ENCODE measurements around the gene ZSCAN23.
"Not testable (repeated sequence)": the region's sequence is repeated elsewhere in the genome, so short reads cannot be mapped to it uniquely, and the experiment has no call there.

Gene ZSCAN23

DNA sequence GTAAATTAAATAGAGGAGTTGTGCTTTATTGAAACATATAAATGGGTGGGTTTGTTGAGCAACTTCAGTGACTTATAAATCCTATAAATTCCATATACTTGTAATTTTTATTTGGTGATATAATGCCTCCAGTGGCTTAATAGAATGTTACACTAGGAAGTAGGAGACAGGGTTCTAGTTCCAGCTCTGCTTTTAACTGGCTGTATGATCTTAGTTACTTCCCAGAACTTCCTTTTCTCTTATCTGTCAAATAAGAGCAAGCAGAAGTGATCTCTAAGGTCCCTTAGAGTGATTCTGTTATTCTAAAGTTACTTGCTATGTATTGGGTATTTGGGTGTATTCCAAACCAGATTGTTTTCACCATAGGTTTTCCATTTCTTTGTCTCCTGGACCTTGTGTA is 10.2 kb downstream of the ZSCAN23 start:
- DNase-seq, result no peak

DNA sequence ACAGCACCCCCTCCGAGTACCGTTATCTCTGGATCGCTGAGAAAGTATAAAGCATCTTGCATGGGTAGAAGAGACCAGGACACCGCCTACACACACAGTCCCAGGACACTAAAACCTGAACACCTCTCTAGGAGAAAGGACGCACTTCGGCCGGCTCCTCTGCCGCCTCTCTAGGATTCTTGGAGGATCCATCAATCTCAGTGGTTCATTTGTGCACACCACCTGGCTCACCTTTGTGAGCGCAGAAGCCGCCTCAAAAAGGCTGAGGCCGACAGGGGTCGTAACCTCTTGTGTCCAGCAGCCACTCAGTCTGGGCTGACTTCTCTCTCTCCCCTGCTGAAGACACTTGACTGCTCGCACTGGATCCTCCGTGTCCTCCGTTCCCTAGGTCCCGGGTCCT is 13.5 kb downstream of the ZSCAN23 start:
- peak; percentile 40 for DNase-seq

DNA sequence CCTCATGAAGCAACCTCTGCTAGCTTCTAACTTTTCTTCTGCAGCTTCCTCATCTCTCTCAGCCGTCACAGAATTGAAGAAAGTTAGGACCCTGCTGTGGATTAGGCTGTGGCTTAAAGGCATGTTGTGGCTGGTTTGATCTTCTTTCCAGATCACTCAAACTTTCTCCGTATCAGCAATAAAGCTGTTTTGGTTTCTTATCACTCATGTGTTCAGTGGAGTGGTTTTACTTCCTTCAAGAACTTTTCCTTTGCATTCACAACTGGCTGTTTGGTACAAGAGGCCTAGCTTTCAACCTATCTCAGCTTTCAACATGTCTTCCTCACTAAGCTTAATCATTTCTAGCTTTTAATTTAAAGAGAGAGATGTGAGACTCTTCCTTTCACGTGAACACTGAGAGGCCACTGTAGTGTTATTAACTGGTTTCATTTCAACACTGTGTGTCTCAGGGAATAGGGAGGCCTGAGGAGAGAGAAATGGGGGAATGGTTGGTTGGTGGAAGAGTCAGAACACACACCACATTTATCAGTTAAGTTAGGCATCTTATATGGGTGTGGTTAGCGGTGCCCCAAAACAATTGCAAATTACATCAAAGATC is 17.2 kb downstream of the ZSCAN23 start:
- DNase-seq, result no peak

DNA sequence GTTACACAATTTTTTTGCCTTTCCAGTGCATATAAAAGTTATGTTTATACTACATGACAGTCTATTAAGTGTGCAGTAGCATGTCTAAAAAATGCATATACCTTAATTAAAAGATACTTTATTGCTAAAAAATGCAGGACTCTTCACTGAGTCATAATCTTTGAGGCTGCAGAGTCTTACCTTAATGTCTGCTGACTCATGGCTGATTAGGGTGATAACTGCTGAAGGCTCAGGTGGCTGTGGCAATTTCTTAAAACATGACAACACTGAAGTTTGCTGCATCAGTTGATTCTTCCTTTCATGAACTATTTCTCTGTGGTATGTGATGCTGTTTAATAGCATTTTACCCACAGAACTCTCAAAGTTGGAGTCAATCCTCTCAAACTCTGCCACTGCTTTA is 19.1 kb downstream of the ZSCAN23 start:
- no peak for DNase-seq

DNA sequence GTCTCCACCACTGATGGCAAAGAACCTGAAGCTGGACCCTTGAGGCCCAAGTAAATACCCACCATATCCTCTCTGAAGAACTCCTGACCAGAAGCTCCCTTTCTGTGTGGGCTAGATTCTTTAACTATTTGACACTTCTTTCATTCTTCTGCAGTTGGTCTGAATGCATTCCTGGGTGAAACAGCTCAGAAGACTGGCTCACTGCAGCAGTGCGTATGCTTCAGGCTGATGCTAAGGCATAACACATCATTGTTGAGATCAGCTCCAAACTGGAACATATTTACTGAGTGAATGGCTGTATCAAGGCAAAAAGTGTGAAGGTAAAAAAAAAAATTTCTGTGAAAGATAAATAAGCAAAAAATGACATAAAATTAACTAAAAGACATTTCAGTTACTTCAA is 19.7 kb downstream of the ZSCAN23 start:
- DNase-seq, result no peak

DNA sequence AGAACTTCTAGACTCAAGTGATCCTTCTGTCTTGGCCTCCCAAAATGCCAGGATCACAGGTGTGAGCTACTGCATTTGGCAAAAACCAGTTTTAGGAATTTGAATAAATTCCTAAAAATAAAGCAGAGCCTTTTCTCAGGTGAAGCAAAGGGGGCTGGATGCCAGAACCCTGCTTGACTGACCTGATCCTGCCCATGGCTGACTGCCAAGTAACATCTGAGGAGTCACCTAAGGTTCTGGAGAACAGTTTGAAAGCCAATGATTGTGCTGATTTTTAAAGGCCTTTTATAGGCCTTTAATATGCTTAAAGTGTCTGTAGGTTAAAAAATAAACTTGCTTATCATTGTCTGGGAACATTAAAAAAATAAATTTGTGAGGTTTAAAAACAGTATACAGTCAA is 29.6 kb downstream of the ZSCAN23 start:
- no peak for DNase-seq

DNA sequence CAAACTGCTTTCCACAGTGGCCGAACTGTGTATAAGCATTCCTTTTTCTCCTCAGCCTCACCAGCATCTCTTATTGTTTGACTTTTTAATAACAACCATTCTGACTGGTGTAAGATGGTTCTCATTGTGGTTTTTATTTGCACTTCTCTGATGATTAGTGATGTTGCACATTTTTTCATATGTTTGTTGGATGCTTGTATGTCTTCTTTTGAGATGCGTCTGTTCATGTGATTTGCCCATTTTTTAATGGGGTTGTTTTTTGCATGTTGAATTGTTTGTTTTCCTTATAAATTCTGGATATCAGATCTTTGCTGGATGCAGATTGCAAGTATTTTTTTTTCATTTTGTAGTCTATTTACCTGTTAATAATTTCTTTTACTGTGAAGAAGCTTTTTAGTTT is 32.5 kb downstream of the ZSCAN23 start:
- no peak for DNase-seq

DNA sequence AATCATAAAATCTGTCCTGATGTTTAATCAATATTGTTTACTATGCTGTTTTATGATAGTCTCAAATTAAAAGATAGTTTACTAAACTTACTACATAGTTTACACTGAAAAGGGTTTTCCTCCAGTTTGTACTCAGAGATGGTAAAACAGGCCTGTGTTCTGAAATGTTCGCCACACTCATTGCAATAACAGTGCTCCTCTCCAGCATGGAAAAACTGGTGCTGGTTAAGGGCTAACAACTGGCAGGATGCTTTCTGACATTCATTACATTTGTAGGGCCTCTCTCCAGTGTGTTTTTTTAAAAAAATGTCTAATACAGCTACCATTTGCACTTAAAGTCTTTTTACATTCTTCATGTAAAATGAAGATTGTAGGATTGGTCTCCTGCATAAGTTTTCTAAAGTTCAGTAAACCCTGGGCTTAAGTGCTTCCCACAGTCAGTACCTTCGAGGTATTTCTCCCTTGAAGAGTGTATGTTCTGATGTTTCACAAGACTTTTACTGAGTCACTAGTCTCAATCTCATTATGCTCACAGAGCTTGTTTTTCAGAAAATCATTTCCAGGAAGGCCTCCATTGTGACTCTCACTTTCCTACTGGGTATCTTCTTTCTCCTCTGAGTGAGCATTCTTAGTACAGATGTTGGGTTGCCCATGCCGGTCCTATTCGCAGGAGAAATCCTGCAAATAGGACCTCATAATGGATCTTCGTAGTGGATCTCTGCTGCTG is 35.1 kb downstream of the ZSCAN23 start:
- no peak for DNase-seq

DNA sequence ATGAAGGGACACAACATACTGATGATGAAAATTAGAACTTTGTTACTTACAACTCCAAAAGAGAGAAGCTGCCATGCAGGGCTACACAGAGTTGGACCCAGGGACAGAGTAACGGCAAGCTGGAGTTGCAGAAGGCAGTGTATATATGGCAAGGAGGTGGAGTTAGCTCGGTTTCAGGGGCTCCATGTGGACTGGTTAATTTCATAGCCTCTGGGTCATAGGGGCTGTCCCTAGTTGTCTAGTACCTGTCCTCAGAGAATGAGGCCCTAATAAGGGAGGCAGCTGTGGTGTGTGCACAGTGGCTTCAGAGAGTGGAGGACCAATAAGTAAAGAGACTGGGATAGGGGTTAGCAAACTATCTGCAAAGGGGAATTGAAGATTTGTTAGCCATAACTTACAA is 35.9 kb downstream of the ZSCAN23 start:
- no peak for DNase-seq

DNA sequence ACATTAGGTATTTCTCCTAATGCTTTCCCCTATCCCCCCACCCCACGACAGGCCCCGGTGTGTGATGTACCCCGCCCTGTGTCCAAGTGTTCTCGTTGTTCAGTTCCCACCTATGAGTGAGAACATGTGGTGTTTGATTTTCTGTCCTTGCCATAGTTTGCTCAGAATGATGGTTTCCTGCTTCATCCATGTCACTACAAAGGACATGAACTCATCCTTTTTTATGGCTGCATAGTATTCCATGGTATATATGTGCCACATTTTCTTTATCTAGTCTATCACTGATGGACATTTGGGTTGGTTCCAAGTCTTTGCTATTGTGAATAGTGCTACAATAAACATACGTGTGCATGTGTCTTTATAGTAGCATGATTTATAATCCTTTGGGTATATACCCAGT is 39.4 kb downstream of the ZSCAN23 start:
- not testable (repeated sequence) for DNase-seq

DNA sequence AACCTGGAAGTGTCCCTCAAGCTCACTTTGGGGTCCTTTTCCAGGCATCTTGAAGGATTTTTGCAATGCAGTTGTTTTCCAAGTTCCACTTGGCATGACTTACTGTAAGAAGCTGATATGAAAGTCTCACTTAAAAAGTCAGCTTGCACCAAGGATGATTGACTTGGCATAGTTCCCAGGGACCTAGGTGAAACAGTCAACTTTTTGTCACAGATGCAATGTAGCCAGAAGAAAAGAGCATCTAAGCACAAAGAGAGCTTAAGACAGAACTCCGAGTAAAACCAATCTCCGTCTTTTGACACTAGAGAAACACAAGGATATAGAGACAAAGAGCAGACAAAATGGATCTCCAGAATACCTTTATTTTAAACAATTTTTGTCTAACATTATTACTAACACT is 41.1 kb downstream of the ZSCAN23 start:
- no peak for DNase-seq

DNA sequence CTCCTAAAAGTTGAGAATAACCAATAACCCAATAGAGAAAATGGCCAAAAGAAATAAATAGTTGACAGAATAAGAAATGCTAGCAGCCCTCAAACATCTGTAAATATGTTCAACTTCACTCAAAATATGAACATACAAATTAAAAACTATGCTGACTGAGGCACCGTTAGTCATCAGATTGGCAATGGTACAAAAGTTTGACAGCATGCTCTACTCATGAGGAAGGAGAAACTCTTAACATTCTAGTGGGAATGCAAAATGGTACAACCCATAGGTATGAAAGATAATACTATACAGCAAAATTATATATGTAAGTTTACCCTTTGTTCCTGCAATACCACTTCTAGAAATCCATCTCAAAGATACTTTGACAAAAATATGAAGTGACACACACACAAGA is 42.1 kb downstream of the ZSCAN23 start:
- DNase-seq, result no peak

DNA sequence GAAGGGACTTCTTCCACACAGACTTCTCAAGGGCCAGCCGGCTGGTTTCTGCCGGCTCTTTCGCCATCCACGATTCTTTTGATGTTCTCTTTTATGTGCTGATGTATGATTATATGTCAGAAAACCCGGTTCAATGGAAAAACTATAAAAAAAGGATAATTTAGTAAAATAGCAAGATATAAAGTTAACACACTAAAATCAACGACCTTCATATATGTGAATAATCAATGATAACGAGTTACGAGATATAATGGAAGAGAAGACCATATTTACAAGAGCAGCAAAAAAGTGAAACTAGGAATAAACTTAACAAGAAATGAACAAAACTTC is 43.2 kb downstream of the ZSCAN23 start:
- DNase-seq, result no peak

DNA sequence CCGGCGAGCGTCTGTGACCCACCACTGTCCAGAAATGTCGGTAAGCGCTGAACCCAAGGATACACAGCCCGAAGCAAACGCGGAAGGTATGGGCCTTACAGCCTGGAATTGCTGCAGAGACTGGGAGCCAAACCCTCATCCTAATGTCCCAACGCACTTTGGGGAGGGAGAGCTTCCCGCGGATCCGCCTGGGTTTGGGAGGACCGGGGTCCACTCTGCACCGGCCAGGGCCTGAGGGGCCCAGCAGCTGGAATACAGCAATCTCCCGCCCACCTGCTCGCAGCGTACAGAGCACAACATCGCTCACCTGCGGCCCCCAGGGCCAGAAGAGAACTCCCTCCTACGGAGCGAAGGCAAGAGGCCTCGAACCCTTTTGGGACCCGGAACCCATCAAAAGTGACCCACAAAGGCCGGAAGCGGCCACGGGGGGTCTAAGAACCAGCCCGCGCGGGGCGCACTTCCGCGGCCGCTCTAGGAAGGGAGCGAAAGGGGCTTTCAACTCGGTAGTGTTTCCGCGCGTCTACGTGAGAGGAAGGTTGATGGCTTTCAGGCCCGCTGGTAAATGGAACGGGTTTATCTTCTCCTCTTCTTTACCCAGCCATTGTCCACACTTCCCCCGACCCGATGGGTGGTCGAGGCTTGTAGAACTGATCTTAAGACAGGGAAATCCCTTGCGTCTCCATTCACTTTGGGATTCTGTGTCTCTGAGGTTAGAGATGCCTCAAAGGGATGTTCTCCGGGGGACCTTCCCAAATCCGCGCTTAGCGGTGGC is 43.8 kb downstream of the ZSCAN23 start, which contains the start of gene ZSCAN12:
ZSCAN12 (minus strand) TSS at position 398 of the 772 bp plus-strand sequence. CDS start 1,342 bp downstream, outside the sequence.
- DNase-seq, result peak; percentile 96

DNA sequence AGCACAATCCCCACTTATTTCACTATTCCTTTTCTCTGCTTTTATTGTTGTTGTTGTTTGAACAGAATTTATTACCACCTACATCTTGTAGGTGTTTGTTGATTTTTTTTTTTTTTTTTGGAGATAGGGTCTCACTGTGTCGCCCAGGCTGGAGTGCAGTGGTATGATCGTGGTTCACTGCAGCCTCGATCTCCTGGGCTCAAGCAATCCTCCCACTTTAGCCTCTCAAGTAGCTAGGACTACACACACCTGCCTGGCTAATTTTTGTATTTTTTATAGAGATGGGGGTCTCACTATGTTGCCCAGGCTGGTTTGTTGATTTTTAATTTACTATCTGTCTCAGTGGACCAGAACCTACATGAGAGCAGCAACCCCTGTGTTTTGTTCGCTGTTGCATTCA is 47.4 kb downstream of the ZSCAN23 start:
- DNase-seq, result no peak

DNA sequence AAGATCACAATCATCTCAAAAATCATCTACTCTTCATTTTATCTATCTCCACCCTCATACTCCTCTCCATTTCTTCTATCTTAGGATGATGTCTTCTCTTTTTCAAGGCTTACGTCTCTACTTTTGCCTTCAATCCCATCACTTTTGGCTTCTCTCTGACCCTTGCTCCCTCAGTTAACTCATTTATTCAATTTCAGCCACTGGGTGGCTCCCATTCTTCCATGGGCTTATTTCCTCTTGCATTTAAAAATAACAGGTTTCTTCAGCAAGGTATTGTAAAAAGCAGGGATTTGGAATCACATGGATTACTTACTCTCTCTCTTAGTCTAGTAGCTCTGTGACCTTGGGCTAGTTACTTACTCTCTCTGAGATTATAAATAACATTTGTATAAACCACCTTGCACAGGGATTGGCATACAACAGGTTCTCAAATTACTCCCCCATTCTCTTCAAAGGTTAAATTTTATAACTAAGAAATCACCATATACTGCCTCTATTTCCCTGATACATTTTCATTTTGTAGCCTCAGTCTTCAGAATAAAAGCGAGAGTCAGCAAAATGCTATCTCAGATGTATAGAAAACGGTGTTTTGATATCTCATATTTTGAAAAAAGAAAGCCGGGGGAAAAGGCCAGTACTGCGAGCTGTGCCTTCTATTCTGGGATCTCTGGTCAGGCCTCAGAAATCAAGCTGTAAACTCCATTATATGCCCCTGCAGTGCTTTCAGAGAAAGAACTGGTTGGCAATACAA is 49.2 kb downstream of the ZSCAN23 start:
- peak; percentile 39 for DNase-seq

DNA sequence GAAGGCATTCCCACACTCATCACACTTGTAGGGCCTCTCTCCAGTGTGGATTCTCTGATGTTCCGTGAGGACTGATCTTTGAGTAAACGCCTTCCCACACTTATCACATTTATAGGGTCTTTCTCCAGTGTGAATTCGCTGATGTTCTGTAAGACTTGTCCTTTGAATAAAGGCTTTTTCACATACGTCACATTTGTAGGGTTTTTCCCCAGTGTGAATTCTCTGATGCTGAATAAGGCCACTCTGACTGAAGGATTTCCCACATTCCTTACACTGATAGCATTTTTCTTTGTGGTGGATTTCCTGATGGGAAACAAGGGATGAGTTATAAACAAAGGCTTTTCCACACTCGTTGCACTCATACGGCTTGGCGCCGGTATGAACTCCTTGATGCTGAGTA is 52.6 kb downstream of the ZSCAN23 start:
- DNase-seq, result no peak

DNA sequence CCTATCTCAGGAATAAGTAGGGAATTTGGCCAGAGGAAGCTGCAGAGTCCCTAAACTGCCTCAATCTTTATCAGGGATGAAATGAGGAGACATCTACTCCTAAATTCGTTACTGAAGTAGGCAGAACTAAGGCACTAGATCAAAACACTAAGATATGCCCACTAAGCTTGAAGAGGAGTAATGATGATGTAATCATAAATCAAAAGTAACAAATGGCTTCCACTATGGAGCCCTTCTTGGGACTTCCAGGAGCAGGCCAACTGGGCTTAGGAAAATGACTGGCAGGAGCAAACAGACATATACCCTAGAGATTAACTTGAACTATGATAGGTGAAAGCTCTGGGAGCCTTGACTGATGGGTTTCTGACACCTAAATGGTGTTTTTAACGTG is 59.2 kb downstream of the ZSCAN23 start:
- DNase-seq, result no peak

DNA sequence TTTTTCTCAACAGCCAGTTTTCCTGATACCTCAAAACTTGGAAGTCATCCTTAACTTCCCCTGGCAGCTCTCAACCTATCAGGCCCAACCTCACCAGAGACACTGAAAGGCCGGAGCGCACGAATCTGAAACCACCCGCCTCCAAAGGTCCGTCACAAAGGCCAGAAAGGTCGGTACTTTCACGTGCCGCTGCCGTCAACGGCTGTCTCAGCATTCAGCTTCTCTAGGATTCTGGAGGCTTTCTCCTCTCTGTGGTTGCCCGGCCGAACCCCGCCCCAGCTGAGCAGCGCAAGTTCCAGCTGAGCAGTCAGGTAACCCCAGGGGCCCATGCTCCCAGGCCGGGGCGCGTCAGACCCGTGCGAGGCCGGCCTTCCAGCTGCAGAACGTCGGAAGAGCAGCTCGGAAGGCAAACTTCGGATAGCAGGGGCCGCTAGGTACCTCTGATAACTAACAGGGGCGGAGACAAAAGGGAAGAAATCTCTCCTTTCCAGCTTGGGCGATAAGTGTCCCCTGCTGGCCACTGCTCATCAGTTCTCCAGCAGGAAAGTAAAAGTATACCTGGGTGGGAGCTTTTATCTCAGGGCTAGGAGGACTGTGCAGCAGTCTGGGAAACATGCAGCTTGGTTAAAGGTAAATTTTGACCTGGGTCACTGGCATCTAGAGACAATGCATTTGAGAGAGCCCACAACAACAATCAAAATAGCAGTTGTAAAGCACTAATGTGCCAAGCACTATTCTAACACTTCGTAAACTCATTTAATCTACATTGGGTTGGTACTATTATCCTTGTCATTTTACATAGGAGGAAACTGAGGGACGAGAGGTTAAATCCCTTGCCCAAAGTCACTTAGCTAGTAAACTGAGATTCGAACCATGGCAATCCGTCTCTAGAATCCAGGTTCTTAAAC is 59.8 kb downstream of the ZSCAN23 start:
- DNase-seq, result peak; percentile 94
